NCI-H1930 (cell line): ENCODE measurements around the gene MRPL27.
"Not testable (repeated sequence)": the region's sequence is repeated elsewhere in the genome, so short reads cannot be mapped to it uniquely, and the experiment has no call there.

Source experiments
- DNase-seq, 2 experiments: peaks; one replicate each; lab custom pipeline; 2025; lab: John Stamatoyannopoulos, UW

Gene MRPL27

GRCh38 chr17:50345432-50346312, 27.3 kb downstream of the MRPL27 start, which contains the start of gene XYLT2:
Gene XYLT2 (plus strand): TSS chr17:50346126. CDS start chr17:50346141, 15 bp downstream.
- peak; percentile 53 to 86 for DNase-seq

DNA sequence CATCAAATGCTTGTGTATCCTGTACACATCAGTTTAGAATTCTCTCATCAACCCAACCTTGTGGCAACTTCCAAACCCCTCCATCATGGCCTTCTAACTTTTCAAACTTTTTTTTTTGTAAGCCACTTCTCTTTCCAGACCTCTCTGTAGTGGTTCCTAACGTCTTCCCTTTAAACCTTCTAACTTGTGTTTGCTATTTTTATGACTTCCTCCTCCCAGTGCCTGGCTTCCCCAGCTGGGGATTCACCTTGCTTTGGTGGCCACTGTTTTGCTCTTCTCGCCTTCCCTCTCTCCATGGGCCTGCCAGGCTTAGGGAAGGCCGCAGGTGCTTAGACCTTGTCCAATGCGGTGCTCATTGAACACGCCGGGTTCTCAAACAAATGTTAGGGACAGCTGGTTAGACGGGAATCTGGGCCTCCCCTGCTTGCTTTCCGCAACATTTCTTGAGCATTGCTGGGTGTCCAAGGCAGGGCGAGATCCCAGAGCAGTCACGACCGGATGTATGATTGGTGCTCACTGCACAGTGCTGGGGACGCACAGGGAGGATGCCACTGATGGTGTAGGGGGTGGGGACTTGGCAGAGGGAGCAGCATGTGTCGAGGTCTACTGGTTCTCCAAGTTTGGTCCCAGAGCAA, 28.1 kb downstream of the MRPL27 start:
- DNase-seq: no peak

GRCh38 chr17:50339381-50339780, 33.6 kb downstream of the MRPL27 start:
- no peak for DNase-seq

- DNase-seq: no peak
These were observed 34.3 kb downstream of the MRPL27 start for GRCh38 chr17:50338645-50339044.

DNA sequence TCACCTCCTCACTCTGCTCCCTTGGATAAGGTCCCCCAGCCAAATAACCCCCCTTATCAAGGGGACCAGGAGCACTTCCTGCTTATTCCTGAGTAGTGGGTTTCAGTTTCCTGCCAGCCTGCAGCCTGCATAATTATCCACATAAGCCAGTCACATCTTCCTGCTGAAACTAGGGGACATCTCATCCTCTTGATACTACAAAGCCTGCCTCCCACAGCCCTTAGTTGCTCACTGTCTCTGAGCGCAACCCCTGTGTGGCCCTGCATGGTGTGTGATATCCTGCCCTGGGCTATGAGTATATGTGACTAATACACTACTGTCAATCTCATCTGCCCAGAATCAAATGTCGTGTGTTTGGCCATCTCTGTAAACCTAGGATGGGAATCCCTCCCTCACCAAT, 35.0 kb downstream of the MRPL27 start:
- DNase-seq: no peak

GRCh38 chr17:50333291-50334057, 39.5 kb downstream of the MRPL27 start:
- DNase-seq: not testable (repeated sequence)

- no peak for DNase-seq
These were observed 40.8 kb downstream of the MRPL27 start for GRCh38 chr17:50332196-50332595.

GRCh38 chr17:50331085-50331791, 41.7 kb downstream of the MRPL27 start:
- DNase-seq: no peak

DNA sequence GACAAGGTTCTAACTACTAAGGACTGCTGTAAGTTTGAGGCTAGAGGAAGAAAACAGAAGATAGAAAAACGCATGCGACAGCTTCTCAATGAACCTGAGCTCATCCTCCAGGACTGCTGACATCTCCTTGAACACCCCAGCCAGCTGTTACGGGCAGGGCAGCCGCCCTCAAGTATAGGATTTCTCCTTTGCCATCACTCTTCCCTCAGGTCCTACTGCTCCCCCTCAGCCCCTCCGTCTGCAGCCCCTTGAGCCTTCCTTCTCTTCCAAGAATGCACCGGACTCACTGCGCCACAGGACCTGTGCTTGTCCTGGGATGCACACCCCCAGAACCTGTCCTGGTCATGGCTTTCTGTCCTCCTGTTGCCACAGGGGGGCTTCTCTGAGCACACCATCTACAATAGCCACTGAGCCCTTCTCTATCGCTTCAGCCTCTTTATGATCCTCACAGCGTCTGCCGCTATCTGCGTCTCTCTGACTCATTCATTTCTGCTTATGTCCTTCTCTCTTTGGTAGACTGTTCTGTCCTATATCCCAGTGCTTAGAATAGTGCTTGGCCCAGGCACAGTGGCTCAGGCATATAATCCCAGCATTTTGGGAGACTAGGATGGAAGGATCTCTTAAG, 42.7 kb downstream of the MRPL27 start:
- DNase-seq: no peak

- DNase-seq: no peak
These were observed 43.3 kb downstream of the MRPL27 start for GRCh38 chr17:50329716-50330115.

GRCh38 chr17:50328363-50329325, 44.3 kb downstream of the MRPL27 start:
- DNase-seq: no peak

DNA sequence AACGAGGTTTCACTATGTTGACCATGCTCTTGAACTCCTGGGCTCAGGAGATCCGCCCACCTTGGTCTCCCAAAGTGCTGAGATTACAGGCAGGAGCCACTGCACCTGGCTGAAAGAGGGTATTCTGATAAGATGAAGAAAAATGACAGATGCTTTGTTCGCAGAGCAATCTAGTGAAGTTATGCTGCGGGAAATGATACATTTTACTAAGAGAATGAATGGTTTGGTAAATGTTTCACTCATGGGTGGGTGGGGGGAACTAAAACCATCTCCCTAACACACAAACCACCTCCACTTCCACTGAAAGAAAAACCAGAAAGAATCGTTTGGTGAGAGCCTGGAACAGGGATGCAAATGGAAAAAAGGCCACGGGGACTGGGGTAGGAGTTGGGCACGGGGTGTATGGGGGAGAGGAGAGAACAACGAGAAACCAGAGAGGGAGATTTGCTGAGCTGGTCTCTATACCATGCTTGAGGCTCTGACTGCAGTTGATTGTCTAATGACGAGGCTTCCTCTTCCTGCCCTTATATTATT, 46.1 kb downstream of the MRPL27 start:
- no peak for DNase-seq

GRCh38 chr17:50325906-50326305, 47.1 kb downstream of the MRPL27 start:
- no peak for DNase-seq

DNA sequence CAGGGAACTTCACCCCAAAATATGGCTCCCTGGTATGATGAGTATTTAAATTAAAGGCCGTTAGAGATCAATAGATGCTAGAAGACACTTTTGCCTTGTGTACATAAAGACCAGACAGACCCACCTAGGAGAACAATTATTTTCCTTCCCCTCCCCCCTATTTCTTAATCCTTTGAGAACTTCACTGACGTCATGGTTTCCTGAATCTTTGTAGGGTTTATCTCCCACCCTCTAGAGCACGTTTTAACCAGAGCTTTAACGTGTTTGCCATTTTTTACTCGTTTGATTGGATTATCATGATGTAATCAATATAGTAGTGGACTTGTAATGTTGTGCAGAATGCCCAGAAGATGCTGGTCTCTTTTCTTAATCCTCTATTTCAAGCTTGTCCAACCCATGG, 49.9 kb downstream of the MRPL27 start:
- no peak for DNase-seq

- DNase-seq: no peak
These were observed 50.7 kb downstream of the MRPL27 start for GRCh38 chr17:50322271-50322670.

DNA sequence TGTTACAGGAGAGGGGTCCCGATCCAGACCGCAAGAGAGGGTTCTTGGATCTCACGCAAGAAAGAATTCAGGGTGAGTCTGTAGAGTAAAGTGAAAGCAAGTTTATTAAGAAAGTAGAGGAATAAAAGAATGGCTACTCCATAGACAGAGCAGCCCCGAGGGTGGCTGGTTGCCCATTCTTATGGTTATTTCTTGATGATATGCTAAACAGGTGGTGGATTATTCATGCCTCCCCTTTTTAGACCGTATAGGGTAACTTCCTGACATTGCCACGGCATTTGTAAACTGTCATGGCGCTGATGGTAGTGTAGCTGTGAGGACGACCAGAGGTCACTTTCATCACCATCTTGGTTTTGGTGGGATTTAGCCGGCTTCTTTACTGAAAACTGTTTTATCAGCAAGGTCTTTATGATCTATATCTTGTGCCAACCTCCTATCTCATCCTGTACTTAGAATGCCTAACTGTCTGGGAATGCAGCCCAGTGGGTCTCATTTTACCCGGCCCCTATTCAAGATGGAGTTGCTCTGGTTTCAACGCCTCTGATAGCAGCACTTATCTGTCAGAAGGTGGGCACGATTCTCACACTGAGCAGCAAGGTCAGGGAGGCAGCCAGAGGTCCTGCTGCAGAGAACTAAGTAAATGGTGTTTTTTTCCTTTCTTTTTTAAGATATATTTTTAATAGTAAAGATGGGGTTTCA, 53.5 kb downstream of the MRPL27 start:
- DNase-seq: no peak

DNA sequence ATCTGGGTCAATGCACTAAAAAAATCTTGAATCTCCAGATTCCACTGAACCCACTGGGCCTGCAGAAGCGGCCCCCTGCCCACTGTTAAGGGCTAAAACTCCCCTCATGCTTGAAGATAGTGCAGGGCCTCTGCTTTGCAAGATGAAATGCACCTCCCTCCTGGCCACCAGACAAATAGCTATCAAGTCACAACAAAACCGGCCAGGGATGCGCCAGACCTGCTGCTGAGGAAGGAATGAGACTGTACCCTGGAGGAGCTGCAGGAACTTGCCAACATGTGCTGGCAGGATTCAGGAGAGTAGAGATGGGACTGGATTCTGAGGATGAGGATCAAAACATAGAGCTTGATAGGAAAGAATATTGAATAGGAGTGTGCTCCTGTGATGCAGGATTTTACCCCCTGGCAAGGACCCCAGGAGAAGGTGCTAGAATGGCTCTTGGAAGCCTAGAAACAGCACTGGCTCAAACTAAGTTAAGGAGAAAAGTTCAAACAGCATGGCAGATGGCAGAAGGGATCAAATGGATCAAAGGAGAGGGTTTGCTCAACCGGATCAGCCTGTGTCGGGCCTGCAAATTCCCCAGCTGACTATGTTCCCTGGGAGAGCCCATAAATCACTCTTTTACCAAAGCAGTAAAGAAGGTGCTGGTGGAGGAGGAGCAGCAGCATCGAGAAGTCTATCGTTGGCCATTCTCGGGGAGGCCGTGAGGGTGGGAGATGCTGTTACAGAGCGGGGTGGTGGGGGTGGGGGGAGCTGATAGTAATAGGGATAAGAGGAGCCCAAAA, 54.3 kb downstream of the MRPL27 start:
- no peak for DNase-seq
